K562 (cell line): ENCODE results near the gene DYNC2LI1. TPM values are rescaled to one million over a fixed set of nuclear protein-coding genes. Genes with fewer than 3 reads are reported as not detected.

Experiments used
- CBX1 ChIP-seq: sonication (generic); IDR thresholded peaks from 2 replicates; pipeline ENCODE4 v1.6.1; 2016; ENCODE audit warnings: antibody characterized with exemption, low read depth, mild to moderate bottlenecking
- CHD4 ChIP-seq: fragments of 200-600 bp; sonication (generic); IDR thresholded peaks from 3 replicates; pipeline ENCODE4 v1.6.1; 2012; ENCODE audit warnings: low read depth, mild to moderate bottlenecking, mixed read lengths, low read length, inconsistent platforms; ENCODE audit not compliant: insufficient read depth, insufficient replicate concordance, poor library complexity, severe bottlenecking
- ETS2 ChIP-seq: IDR thresholded peaks from 2 replicates; pipeline ENCODE4 v1.6.1; 2016; ENCODE audit warnings: borderline replicate concordance, missing genetic modification characterization, mild to moderate bottlenecking, moderate library complexity, missing compliant biosample characterization; ENCODE audit not compliant: poor library complexity, severe bottlenecking
- FOXA3 ChIP-seq, 2 experiments: fragments of 450-650 bp in 1 of 2; sonication (generic) in 1 of 2; formaldehyde crosslinking; IDR thresholded peaks in 1 of 2; conservative IDR thresholded peaks in 1 of 2; 2 replicates each; pipeline versions ENCODE4 v1.4.0 to v1.8.0; 2020 to 2022; ENCODE audit warnings: mild to moderate bottlenecking in 2 of 2, missing genetic modification reagents in 1 of 2
- KDM4B ChIP-seq, 2 experiments: fragments of 450-650 bp in 1 of 2; sonication (generic) in 1 of 2; IDR thresholded peaks; 2 replicates each; pipeline ENCODE4 v1.6.1; 2016 to 2017; ENCODE audit warnings: borderline replicate concordance in 2 of 2, antibody characterized with exemption in 1 of 2, low read depth in 1 of 2, mild to moderate bottlenecking in 1 of 2
- KDM5B ChIP-seq: fragments of 200-600 bp; sonication (generic); IDR thresholded peaks from 2 replicates; pipeline ENCODE4 v1.6.1; 2012; ENCODE audit warnings: low read depth, mild to moderate bottlenecking, moderate library complexity, low read length, control low read depth, inconsistent platforms; ENCODE audit not compliant: insufficient replicate concordance
- MXI1 ChIP-seq: IDR thresholded peaks from 2 replicates; pipeline ENCODE4 v1.6.1; 2011; ENCODE audit warnings: low read depth, mild to moderate bottlenecking, improper control_type of control experiment, low read length
- POLR2AphosphoS2 ChIP-seq: IDR thresholded peaks from 2 replicates; pipeline ENCODE4 v1.6.1; 2012; ENCODE audit warnings: low read length, improper control_type of control experiment
- SIRT6 ChIP-seq: IDR thresholded peaks from one replicate; pipeline ENCODE4 v1.6.1; 2012; ENCODE audit warnings: low read depth, mild to moderate bottlenecking, control low read depth, inconsistent platforms, low read length, moderate library complexity
- SMAD2 ChIP-seq: fragments of 150-350 bp; IDR thresholded peaks from 2 replicates; pipeline ENCODE4 v1.6.1; 2014; ENCODE audit warnings: low read depth, mild to moderate bottlenecking, low read length
- ZBTB7A ChIP-seq: IDR thresholded peaks from 2 replicates; pipeline ENCODE4 v1.6.1; 2011; ENCODE audit warnings: low read depth, mild to moderate bottlenecking, low read length, moderate library complexity, borderline replicate concordance; ENCODE audit not compliant: control insufficient read depth
- ZNF445 ChIP-seq: fragments of 250-450 bp; sonication (Bioruptor Pico); IDR thresholded peaks from 2 replicates; pipeline ENCODE4 v1.4.0; 2020; ENCODE audit warnings: low read depth, mild to moderate bottlenecking, moderate library complexity
- polyA plus RNA-seq, 8 experiments: library from polyadenylated mRNA; depleted of rRNA in 4 of 8; stranded (reverse) in 5 of 8; unstranded in 3 of 8; fragments of >200 nt; fragmentation: Nextera tagmentation in 2 of 8; fragmentation: Illumina TruSeq in 1 of 8; extraction: Ambion mirVana in 2 of 8; extraction: Trizol in 1 of 8; gene quantifications; 2 replicates each; pipeline versions ENCODE4 v1.2.1 to v1.2.3, GENCODE V29; 2011 to 2014; ENCODE audit warnings: inconsistent platforms in 1 of 8, missing spikeins in 1 of 8
- total RNA-seq, 7 experiments: library from RNA; depleted of rRNA in 6 of 7; stranded (reverse); fragments of >200 nt in 6 of 7; fragmentation: Illumina TruSeq in 2 of 7; extraction: Trizol in 2 of 7; gene quantifications; 2 replicates each; pipeline versions ENCODE4 v1.2.1 to v1.2.3, GENCODE V29; 2011 to 2021; ENCODE audit warnings: low replicate concordance in 1 of 7
- TF ChIP-seq, protein P1 (sequence below): fragments of 250-450 bp; sonication (Bioruptor Pico); IDR thresholded peaks from 2 replicates; pipeline ENCODE4 v1.5.0; 2021; ENCODE audit warnings: mild to moderate bottlenecking, borderline replicate concordance
- TF ChIP-seq, protein P2 (sequence below): fragments of 150-350 bp; IDR thresholded peaks from 2 replicates; pipeline ENCODE4 v1.6.1; 2014; ENCODE audit warnings: low read depth, mild to moderate bottlenecking, low read length, borderline replicate concordance
- TF ChIP-seq, protein P3 (sequence below): IDR thresholded peaks from 2 replicates; pipeline ENCODE4 v1.6.1; 2012; ENCODE audit warnings: low read depth, low read length, improper control_type of control experiment, borderline replicate concordance
- TF ChIP-seq, protein P4 (sequence below): sonication (generic); formaldehyde crosslinking; IDR thresholded peaks from 2 replicates; pipeline ENCODE4 v1.8.0; 2022; ENCODE audit warnings: mild to moderate bottlenecking, missing genetic modification reagents

Gene DYNC2LI1
- total and polyA plus RNA-seq, 9 of the 15 experiments (the other 6 are each of a cell fraction or from before 2014, with no cell fraction given): 12.5 to 42.2 (median 25.8) TPM

DNA sequence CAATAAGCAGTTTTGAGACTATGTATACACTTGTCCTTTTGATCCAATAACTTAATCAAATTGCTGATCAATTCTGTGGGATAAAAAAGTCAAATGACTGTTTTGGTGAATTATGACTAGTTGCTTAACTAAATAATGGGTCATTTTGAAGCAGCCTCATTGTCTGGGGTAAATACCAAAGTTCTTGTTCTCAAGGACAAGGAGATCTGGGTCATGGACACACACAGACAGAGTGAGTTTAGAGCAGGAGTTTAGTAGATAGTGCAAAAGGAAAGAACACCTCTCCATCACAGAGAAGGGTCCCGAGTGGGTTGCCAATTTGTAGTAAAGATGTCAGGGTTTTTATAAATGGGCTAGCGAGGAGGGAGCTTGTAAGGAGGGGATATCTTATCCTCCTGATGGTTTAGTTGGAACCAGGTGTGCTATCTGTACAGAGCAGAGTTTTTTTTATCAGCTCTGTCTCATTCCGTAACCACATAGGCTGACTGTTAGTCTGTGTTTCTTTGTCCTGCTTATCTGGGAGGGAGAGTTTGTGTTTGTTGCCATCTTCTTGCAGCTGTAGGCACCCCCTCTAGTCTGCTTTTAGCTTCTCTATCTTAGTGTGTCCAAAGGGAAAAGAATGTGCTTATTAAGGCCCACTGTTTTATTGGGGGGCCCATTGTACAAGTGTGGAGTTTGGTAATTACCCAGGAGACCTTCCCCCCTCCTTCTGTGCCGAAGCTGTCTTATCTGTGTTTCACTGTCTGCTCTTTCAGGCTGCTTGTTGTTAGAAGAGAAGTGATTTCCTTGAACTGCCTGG, 48.9 kb upstream of the DYNC2LI1 start (continued):
- TF ChIP-seq, protein P1, sequence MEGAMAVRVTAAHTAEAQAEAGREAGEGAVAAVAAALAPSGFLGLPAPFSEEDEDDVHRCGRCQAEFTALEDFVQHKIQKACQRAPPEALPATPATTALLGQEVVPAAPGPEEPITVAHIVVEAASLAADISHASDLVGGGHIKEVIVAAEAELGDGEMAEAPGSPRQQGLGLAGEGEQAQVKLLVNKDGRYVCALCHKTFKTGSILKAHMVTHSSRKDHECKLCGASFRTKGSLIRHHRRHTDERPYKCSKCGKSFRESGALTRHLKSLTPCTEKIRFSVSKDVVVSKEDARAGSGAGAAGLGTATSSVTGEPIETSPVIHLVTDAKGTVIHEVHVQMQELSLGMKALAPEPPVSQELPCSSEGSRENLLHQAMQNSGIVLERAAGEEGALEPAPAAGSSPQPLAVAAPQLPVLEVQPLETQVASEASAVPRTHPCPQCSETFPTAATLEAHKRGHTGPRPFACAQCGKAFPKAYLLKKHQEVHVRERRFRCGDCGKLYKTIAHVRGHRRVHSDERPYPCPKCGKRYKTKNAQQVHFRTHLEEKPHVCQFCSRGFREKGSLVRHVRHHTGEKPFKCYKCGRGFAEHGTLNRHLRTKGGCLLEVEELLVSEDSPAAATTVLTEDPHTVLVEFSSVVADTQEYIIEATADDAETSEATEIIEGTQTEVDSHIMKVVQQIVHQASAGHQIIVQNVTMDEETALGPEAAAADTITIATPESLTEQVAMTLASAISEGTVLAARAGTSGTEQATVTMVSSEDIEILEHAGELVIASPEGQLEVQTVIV (CRISPR knock-in tag): no peak
- TF ChIP-seq FOXA3 (CRISPR knock-in tag; conservative IDR thresholded peaks at IDR 0.05 in 1 of 2, IDR thresholded peaks at IDR 0.05 in 1 of 2) (peak in 1 of 2 experiments; percentile 33; a peak in 1 of 4 replicates), CHD4 (no peak), KDM5B (no peak), SMAD2 (no peak), ZNF445 (CRISPR knock-in tag) (peak; percentile 61; the same call in 1 of the 2 replicates), KDM4B (IDR thresholded peaks at IDR 0.05; ENCODE audit: borderline replicate concordance in 2 of 2, low read depth in 1 of 2) (no peak), SIRT6 (no peak), MXI1 (no peak; the same call in 1 of the 2 replicates), POLR2AphosphoS2 (no peak), CBX1 (no peak), ZBTB7A (no peak), ETS2 (tag) (no peak)
- TF ChIP-seq, protein P2, sequence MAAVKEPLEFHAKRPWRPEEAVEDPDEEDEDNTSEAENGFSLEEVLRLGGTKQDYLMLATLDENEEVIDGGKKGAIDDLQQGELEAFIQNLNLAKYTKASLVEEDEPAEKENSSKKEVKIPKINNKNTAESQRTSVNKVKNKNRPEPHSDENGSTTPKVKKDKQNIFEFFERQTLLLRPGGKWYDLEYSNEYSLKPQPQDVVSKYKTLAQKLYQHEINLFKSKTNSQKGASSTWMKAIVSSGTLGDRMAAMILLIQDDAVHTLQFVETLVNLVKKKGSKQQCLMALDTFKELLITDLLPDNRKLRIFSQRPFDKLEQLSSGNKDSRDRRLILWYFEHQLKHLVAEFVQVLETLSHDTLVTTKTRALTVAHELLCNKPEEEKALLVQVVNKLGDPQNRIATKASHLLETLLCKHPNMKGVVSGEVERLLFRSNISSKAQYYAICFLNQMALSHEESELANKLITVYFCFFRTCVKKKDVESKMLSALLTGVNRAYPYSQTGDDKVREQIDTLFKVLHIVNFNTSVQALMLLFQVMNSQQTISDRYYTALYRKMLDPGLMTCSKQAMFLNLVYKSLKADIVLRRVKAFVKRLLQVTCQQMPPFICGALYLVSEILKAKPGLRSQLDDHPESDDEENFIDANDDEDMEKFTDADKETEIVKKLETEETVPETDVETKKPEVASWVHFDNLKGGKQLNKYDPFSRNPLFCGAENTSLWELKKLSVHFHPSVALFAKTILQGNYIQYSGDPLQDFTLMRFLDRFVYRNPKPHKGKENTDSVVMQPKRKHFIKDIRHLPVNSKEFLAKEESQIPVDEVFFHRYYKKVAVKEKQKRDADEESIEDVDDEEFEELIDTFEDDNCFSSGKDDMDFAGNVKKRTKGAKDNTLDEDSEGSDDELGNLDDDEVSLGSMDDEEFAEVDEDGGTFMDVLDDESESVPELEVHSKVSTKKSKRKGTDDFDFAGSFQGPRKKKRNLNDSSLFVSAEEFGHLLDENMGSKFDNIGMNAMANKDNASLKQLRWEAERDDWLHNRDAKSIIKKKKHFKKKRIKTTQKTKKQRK: no peak
- TF ChIP-seq, protein P3, sequence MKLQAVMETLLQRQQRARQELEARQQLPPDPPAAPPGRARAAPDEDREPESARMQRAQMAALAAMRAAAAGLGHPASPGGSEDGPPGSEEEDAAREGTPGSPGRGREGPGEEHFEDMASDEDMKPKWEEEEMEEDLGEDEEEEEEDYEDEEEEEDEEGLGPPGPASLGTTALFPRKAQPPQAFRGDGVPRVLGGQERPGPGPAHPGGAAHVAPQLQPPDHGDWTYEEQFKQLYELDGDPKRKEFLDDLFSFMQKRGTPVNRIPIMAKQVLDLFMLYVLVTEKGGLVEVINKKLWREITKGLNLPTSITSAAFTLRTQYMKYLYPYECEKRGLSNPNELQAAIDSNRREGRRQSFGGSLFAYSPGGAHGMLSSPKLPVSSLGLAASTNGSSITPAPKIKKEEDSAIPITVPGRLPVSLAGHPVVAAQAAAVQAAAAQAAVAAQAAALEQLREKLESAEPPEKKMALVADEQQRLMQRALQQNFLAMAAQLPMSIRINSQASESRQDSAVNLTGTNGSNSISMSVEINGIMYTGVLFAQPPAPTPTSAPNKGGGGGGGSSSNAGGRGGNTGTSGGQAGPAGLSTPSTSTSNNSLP: no peak
- TF ChIP-seq, protein P4, sequence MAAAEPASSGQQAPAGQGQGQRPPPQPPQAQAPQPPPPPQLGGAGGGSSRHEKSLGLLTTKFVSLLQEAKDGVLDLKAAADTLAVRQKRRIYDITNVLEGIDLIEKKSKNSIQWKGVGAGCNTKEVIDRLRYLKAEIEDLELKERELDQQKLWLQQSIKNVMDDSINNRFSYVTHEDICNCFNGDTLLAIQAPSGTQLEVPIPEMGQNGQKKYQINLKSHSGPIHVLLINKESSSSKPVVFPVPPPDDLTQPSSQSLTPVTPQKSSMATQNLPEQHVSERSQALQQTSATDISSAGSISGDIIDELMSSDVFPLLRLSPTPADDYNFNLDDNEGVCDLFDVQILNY (CRISPR knock-in tag): no peak
